ENCODE results near the gene IFFO2. TPM values are rescaled to one million over a fixed set of nuclear protein-coding genes. Genes with fewer than 3 reads are reported as not detected.
"Not testable (repeated sequence)": the region's sequence is repeated elsewhere in the genome, so short reads cannot be mapped to it uniquely, and the experiment has no call there.

Gene IFFO2
- total RNA-seq, 1 experiment from 2014 or later: 15.7 TPM

DNA sequence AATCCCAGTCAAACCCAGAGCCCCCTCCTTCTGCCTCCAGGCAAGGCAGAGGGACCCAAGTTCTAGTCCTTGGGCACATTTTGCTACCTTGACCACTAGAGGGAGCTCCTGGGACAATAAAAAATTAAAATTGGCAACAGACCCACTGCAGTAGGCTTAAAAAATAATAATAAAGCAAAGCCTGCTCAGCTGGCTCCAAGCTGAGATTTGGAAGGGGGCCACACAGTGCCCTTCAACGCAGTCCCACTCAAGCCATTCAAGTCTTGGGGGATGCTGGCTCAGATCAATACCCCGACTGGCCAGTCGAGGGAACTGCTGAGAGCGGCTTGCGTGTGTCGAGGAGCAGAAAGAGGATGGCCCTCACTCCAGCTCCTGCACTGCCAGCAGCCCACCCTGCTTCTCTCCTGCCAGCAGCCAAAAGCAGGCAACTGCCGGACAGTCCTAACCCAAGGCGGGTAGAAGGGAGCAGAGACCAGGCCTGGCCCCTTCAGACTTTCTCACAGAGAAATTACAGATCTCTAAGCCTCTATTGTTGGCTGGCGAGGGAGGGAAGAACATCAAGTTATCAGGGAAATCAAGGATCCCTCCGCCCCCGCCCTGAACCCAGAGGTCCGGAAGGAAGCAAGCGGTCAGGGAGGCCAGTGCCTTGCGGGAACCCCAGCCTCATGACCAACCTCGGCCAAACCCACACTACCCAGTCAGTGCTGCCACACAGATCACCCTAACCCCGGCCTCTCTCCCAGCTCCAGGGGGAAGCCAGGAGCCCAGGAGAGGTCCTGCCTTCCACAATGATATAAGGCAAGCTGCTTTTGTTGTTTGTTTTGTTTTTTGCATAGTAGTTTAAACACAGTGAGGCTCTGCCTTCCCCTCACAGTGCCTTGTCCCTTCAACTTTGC lies 49.2 kb downstream of the IFFO2 start:
- peak; percentile 86 for DNase-seq (ENCODE audit: low spot score)
- in situ Hi-C loops (cut with HindIII; ENCODE audit: low sequenced_read_pairs): no loop called here

DNA sequence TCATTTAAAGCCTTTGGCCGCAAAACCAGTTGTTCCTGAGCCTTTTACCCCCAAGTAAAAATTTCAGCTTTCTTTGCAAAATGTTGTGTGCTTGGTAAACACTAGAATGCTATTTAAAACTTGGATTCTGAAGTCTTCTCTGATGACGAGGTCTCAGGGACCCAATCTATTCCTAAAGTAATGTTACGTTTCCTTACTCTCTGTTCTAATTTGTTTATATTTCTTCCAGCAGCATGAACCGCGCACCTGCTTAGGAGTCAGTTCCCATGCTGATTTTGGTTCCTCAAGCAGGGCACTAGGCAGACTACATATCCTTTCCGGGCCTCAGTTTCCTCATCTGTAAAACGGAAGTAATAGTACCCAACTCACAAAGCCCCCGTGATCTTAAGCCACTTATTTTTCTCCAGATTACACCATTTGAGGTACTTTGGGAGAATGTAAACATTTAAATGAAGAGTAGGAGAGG lies 53.2 kb downstream of the IFFO2 start:
- in situ Hi-C loops (cut with HindIII; ENCODE audit: low sequenced_read_pairs): no loop called here
- no peak for DNase-seq (ENCODE audit: low spot score)

DNA sequence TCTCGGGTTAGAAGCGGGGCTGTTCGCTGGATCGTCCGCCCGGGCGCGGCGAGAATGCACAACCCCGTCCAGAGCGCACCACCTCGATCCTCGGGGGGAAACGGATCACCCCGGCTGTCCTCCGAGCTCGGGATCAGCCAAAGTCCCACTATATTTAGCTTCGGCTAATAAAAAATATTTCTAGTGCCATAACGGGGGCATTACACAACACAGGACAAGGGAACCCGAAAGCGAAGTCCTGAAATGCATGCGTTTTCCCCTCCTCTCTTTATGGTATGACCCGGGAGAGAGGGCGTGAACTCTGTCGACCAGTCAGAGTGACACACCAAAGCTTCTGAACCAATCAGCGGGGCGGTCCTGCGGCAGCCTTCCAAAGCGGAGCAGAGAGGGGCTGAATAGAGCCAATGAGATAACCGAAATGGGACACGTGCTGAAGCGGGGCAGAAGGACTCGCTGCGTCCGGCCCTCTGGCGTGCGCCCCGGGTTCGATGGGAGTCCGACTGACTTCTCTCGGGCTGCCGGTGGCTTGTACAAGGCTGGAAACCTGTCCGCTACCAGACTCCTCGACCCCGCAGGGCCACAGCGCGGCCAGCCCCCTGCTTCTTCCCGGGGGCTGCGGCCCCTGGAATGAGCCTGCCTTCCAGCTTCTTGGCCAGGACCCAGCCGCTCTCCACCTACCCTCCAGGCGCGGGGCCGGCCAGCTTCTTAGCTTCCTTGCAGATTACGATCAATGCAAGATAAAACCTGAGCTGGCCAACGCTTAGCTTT lies 53.8 kb downstream of the IFFO2 start, which contains the start of gene ALDH4A1:
Gene ALDH4A1 (minus strand): TSS at position 33 of the 768 bp plus-strand sequence. CDS start 32 bp downstream, at position 1.
- in situ Hi-C loops (cut with HindIII; ENCODE audit: low sequenced_read_pairs): no loop called here

DNA sequence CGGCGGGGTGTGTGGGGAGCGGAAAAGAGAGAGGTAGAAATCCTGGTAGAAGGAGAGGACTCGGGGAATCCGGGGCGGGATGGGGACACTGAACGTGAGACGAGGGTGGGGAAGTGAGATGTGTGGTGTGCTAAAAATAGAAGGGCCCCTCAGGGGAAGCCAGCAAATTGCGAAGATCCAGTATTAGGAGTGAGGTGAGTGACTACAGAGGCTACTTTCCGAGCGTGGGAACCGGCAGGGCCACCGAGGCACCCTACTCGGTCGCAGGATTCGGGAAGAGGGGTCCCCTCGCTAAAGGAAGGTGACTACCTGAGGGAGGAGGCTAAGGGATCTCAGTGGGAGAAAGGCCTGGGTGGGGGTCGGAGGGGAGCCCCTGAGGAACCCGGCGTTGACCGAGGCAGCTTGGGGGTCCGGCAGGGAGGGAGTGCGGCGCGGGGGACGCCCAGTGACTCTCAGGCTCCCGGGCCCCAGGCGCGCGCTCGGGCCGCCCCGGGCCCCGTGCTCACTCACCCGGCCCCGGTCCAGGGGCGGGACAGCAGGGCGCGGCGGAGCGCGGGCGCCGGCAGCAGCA lies 54.4 kb downstream of the IFFO2 start:
- peak; percentile 37 for DNase-seq (ENCODE audit: low spot score)
- in situ Hi-C loops (cut with HindIII; ENCODE audit: low sequenced_read_pairs): no loop called here

More for the DNA sequence above, 53.8 kb downstream of the IFFO2 start, which contains the start of gene ALDH4A1:
- peak; percentile 99 for DNase-seq (ENCODE audit: low spot score)

DNA sequence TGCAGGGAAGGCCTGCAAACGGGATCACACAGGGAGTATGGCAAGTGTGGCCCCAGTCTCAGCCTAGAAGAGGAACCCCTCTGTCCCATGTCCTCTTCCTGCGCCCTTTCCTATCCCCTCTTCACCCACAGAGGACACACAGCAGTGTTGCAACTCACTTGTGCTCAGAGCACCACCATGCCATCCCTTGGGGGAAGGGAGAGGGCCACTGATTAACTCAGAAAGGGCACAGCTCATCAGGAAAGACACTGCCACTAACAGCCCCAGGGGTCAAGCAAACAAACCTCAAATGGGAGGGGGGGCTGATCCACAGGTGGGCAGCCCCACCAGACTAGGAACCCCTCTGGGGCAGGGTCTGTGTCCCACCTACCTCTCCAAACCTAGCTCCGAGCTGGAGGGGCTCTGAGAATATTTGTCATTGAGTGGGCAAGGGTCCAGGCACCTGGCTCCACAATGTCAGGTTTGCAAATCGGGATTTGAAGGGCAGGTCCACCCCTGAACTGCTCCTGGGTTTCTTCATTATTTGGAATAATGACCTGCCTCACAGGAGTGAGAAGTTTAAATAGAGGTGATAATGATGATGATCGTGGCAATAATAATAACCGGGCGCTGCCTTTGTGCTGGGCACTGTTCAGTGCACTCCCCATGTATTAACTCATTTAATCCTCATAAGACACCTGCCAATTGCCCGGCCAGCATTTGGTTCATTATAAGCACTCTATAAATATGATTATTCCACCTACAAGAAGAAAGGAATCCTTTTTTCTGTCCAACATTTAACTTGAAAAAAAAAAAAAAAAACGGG lies 55.1 kb downstream of the IFFO2 start:
- in situ Hi-C loops (cut with HindIII; ENCODE audit: low sequenced_read_pairs): no loop called here
- no peak for DNase-seq (ENCODE audit: low spot score)

DNA sequence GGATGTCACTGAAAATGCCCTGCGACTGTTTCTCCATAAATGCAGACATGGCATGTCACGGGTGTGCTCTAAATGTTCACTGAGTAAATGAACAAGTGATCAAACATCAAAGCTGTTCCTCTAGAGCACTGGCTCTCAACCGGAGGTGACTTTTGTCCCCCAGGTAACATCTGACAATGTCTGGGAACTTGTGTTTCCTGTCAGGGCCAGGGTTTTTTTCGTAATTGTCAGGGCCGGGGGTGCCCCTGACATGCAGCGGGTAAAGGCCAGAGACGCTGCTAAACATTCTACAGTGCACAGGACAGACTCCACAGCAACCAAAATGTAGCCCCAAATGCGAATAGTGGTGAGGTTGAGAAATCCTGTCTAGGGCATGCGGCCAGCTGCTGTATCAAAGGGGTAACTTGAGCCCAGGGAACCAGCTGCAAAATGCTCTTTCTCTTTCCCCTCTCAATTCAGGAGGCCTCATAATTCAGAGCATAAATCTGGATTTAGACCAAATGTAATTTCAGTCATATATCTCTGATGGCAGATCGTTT lies 56.1 kb downstream of the IFFO2 start:
- in situ Hi-C loops (cut with HindIII; ENCODE audit: low sequenced_read_pairs): no loop called here

DNA sequence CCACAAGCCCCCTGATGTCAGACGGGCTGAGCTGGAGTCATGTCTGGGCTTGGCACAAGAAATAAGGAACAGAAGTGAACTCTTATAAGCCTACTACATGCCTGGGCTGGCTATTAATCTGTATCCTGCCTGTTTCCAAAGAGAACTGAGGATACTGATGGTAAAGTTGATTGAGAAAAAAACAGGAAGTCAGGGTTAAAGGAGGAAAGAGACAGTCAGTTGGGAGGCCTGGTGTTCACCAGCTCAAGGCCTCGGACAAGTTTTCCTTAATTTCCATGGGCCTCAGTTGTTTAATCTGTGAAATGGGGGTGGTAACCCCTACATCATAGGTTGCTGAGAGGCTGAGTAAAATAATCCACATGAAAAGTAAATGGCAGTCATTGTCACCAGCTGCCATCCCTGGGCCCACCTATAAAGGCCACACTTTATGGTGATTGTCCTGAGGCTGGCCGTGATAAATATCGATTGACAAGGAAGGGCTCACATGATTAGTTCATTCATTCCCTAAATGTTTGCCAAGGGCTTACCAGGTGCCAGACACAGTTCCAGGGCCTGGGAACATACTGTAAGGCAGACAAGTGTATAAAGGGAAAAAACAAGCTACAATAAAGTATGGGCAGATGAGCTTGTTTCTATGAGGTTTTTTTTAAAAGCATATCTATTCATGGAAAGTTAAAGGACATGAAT lies 57.0 kb downstream of the IFFO2 start:
- in situ Hi-C loops (cut with HindIII; ENCODE audit: low sequenced_read_pairs): no loop called here
- no peak for DNase-seq (ENCODE audit: low spot score)

More for the DNA sequence above, 56.1 kb downstream of the IFFO2 start:
- DNase-seq (ENCODE audit: low spot score): no peak

DNA sequence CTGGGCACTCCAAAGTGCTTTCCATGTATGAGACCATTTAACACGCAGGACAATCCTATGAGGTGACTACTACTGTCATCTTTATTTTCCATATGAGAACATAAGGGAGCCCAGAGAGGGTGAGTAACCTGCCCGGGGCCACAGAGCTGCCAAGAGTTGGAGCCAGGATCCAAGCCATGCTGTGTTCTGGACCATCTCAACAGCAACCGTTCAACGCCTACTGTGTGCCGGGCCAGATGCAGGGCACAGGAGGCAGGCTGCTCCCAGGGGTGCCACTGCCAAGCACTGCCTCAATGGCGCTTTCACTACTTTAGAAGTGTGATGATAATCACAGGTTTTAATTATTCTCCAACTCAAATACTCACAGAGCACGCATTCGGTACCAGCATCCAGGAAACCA lies 57.9 kb downstream of the IFFO2 start:
- in situ Hi-C loops (cut with HindIII; ENCODE audit: low sequenced_read_pairs): no loop called here
- no peak for DNase-seq (ENCODE audit: low spot score)

DNA sequence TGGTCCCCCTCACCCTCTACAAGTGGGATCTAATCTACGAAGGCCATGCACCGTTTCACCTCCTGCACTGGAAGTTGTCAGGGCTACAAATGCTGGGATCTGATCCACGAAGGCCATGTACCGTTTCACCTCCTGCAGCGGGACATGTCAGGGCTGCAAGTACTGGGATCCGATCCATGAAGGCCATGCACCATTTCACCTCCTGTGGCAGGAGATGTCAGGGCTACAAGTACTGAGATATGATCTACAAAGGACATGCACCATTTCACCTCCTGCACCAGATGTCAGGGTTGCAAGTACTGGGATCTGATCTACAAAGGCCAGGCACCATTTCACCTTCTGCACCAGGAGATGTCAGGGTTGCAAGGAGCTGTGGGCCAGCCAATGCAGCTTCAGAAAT lies 61.2 kb downstream of the IFFO2 start:
- DNase-seq (ENCODE audit: low spot score): no peak
- in situ Hi-C loops (cut with HindIII; ENCODE audit: low sequenced_read_pairs): no loop called here

DNA sequence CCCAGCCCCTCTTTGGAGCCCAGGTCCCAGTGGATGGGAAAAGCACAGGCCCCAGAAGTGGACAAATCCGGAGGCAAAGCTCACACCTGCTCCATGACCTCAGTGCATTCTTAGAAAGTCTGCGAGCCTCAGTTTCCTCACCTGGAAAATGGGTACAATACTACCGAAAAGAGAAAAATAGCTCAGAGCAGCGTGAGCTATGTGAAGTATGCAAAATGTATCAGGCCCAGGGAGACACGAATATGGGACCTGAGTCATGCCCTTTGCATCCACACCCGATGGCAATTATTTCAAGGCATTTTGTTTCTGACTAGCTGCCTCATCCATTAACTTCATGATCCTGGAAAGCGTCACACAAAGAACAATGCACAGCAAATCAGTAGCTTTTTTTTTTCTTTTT lies 63.4 kb downstream of the IFFO2 start:
- in situ Hi-C loops (cut with HindIII; ENCODE audit: low sequenced_read_pairs): no loop called here
- DNase-seq (ENCODE audit: low spot score): no peak

DNA sequence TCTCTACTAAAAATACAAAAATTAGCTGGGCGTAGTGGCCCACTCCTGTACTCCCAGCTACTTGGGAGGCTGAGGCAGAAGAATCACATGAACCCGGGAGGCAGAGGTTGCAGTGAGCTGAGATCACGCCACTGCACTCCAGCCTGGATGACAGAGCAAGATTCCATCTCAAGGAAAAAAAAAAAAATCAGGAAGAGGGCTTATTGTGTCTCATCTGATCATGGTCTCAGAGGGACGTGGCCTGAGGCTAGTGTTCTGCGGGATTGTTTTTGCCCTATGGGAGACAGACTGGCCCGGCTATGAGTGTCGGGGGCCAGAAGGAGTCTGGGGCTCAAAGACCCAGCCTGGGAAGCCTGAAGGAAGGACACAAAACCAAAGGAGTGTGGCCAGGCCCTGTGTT lies 64.6 kb downstream of the IFFO2 start:
- DNase-seq (ENCODE audit: low spot score); in situ Hi-C loops (cut with HindIII; ENCODE audit: low sequenced_read_pairs): not testable (repeated sequence)

DNA sequence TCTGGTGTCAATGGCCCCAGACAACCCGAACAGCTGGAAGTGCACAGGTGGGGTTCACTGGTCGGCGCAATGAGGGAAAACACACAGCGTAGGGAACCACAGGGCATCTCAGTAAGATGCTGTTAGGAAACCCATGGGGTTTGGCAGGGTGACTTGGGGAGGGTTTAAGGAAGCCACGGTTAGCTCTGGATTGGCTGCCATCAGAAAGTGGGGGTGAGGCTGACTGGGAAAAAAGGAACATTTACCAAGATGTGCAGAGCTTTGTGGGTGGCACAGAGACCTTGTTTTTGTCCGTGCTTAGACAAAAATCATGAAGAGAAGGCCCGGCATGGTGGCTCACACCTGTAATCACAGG lies 65.1 kb downstream of the IFFO2 start:
- in situ Hi-C loops (cut with HindIII; ENCODE audit: low sequenced_read_pairs): no loop called here

DNA sequence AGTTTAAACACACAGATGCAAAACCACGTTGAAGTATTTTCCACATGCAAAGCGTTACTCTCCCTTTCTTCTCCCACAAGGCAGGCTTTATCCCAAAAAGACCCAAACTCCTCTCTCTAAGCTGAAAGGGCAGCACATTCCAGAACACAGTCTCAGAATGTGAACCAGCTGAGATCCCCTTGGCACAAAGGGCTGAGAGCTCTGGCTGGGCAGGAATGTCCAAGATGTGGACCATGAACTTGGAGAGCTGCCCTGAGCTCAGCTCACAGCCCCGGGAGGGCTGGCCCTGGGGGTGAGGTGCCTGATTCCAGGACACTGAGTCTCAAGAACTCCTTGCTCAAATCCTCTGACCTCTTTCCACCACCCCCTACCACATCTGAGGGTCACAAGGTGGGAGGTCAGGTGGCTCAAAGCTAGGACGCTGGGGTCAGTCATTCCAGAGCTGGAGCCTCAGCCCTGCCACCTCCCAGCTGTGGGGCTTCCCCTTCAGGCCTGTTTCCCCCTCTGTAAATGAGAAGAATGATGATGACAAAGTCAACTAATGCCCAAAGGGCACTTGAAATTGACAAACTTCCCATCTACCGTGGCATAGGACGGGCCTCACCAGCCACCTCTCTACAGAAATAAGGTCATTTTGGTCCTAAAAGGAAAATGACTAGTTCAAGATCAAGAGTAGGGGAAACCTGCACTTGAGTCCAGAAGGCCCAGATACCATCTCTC lies 65.6 kb downstream of the IFFO2 start:
- no peak for DNase-seq (ENCODE audit: low spot score)
- in situ Hi-C loops (cut with HindIII; ENCODE audit: low sequenced_read_pairs): no loop called here

More for the DNA sequence above, 65.1 kb downstream of the IFFO2 start:
- no peak for DNase-seq (ENCODE audit: low spot score)

DNA sequence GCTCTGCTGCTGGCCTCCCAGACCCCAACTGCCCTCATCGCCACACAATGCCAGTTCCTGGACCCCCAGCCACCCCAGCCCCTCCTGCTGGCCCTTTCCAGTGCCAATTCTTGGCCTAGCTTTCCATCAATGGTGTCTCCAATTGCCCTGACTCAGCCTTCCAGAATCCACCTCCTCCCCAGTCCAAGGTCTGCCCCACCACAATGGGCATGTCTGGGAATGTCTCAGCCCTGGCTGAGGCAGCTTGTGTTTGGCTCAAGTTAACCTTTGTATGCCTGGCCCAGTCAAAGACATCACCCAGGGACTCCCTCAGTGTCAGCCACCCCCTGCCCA lies 70.5 kb downstream of the IFFO2 start:
- in situ Hi-C loops (cut with HindIII; ENCODE audit: low sequenced_read_pairs): no loop called here
- DNase-seq (ENCODE audit: low spot score): no peak

DNA sequence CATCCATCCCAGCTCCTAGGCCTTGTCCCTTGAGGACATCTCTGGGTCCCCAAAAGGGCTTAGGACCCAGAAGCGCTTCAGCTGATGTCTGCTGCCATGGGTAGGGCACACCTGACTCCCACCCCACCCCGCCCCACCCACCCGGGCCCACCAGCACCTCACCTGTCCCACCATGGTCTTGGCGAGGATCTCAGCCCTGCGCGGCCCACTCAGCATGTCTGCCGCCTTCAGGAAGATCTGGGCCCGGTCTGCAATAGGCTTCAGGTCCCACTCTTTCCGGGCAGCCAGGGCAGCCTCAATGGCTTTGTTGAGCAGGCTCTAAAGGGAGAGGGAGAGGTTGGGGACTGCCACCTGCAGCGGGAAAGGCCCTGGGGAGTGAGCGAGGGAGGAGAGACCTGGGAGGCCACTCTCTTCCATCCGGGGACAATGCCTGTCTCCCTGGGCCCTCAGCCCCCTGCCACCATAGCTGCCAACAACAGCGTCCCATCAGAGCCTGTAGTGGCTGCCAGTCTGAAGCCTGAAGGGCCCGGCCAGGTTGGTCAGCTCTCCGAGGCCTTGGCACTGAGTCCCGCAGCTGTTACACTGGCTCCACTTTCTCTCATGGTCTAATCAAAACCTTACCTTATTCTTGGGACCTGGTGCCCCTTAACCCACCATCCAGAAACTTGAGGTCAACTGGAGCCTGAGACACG lies 71.0 kb downstream of the IFFO2 start:
- no peak for DNase-seq (ENCODE audit: low spot score)
- in situ Hi-C loops (cut with HindIII; ENCODE audit: low sequenced_read_pairs): no loop called here

DNA sequence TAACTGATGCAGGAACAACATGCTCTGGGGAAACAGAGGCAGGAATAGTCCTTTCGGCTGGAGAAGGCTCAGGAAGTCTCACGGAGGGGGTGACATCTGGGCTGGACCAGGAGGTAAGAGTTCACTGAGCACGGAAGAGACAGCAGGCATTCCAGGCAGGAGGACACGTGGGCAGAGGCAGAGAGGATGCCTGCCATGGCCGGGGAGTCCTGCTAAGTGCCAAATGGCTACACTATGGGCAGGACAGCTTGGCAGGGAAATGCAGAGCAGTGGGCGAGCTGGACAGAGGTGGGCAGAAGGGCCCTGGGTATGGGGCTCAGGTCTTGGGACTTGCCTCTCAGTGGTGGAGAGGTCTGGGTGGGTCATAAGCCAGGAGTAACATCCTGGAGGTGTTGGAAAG lies 71.7 kb downstream of the IFFO2 start:
- in situ Hi-C loops (cut with HindIII; ENCODE audit: low sequenced_read_pairs): no loop called here
- DNase-seq (ENCODE audit: low spot score): peak; percentile 56

DNA sequence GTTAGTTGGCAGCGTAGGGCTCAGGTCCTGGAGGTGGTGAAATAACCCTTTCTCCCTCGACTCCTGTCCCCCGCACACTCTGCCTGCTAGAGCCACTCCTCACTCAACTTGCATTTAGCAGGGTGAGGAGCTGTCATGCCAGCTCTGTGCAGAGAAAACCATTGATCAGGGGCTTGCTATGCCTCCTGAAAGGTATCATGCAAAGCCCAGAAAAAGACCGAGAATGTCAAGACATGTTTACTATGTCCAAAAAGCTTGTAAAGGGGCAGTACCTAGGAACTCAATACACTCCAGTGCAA lies 72.1 kb downstream of the IFFO2 start:
- no peak for DNase-seq (ENCODE audit: low spot score)
- in situ Hi-C loops (cut with HindIII; ENCODE audit: low sequenced_read_pairs): no loop called here

All from G401 (cell line).